ENCODE results near the gene WFIKKN2. TPM values are rescaled to one million over a fixed set of nuclear protein-coding genes. Genes with fewer than 3 reads are reported as not detected.

WFIKKN2 gene
- total RNA-seq, 4 donors from 2014 or later, result 0.08 TPM; not detected in 3

DNA sequence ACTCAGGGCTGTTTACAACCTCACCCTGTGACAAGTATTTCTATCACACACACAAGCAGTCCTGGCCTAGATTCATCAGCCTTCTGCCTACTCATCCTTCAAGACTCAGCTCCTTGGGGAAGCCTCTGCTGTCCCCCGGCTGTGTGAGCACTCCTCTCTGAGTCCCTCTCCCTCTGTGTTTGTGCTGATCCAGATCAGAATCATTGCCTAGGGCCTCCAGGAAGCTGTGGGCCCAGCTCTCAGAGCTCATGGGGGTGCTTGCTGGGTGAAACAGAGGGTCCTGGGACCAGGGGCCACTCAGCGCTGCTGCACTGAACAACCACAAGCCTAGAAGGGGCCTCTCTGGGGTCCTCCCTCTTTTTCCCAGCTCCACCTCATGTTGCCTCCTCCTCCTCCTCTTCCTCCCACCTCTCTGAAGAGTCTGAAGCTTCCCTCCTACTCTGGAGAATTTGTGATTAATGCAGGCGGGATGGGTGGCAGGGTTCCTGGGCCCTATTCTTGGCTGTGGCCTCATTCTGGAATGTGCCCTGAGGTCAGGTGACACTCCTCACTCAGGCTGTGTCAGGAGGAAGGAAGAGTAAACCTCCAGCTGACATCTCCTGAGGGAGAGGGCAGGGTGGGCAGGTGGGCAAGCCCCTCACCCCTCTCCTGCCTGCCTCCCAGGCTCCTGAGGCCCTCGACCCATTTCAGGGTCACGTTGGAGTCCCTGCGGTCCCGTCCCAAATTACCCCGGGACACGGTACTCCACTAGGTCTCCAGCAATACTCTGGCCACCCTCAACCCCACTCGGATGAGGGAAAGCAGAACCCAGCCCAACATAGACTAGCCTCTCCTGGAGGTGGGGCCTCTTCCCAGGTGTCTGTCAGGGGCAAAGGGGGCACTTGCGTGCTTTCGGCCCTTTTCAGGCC lies 10.1 kb downstream of the WFIKKN2 start:
- intact Hi-C loops (cut with DNase I), result loop anchor here (10.0 kb wide), 1 partner anchor 301 kb away; the partner anchor contains the start of gene SPATA20
- DNase-seq, result no peak
- 71 to 77% methylated on average over 5 of the region's 12 CpGs for WGBS, 2 donors

DNA sequence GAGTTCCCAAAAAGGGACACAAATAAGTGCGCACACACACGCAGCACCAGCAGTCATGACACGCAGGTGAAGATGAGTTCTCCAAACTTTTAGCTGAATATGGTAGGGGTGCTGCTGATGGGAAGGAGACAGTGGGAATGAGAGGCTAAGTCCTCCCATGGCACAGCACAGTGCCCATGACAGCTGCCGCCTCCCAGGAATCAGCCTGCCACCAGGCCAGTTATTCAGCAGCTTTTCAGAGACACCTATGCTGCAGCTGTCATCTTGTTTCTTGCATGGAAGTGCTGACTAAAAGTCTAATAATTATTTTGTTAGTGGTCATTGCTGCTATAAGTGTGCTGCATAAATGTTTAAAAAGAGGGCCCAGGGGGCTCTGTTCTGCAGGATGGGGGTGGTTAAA lies 12.2 kb downstream of the WFIKKN2 start:
- intact Hi-C loops (cut with DNase I), result loop anchor here (10.0 kb wide), 1 partner anchor 303 kb away; the partner anchor contains the start of gene SPATA20
- Histone ChIP-seq H3K4me1 (peaks cover 5 to 38% (median 16%) of the 10 kb centered on the region in 3 donors), H3K27me3 (no peaks in the 10 kb centered on the region), H3K36me3 (no peaks in the 10 kb centered on the region), H3K9me3 (no peaks in the 10 kb centered on the region), H3K27ac (no peak overlapping the region), H3K4me3 (no peak overlapping the region)
- DNase-seq, result no peak
- TF ChIP-seq, protein P1, sequence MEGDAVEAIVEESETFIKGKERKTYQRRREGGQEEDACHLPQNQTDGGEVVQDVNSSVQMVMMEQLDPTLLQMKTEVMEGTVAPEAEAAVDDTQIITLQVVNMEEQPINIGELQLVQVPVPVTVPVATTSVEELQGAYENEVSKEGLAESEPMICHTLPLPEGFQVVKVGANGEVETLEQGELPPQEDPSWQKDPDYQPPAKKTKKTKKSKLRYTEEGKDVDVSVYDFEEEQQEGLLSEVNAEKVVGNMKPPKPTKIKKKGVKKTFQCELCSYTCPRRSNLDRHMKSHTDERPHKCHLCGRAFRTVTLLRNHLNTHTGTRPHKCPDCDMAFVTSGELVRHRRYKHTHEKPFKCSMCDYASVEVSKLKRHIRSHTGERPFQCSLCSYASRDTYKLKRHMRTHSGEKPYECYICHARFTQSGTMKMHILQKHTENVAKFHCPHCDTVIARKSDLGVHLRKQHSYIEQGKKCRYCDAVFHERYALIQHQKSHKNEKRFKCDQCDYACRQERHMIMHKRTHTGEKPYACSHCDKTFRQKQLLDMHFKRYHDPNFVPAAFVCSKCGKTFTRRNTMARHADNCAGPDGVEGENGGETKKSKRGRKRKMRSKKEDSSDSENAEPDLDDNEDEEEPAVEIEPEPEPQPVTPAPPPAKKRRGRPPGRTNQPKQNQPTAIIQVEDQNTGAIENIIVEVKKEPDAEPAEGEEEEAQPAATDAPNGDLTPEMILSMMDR (IDR thresholded peaks at IDR 0.05), result no peak
- WGBS, 2 donors, result 95% methylated on average over 4 of the region's 4 CpGs; no CpG with 5 or more reads in 1 of the 2 donors

More for the DNA sequence above, 10.1 kb downstream of the WFIKKN2 start:
- Histone ChIP-seq H3K4me3 (no peak overlapping the region), H3K36me3 (no peaks in the 10 kb centered on the region), H3K27me3 (no peaks in the 10 kb centered on the region), H3K9me3 (no peaks in the 10 kb centered on the region), H3K27ac (no peak overlapping the region), H3K4me1 (peaks cover 0 to 22% (median 0%) of the 10 kb centered on the region in 3 donors)
- no peak for TF ChIP-seq POLR2A (IDR thresholded peaks at IDR 0.05)
- TF ChIP-seq, protein P1 (IDR thresholded peaks at IDR 0.05), result no peak

DNA sequence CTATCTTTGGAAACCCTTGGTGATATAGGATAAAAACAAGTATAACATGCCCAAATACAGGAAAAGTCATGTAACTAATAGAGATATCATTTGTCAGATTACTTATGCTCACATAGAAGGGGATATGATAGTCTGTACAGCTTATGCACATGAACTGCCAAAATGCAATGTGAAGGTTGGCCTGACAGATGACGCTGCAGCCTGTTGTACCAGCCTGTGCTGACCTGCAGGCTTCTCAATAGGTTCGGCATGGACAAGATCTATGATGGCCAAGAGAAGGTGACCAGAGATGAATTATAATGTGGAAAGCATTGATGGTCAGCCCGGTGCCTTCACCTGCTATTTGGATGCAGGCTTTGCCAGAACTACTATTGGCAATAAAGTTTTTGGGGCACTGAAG lies 12.7 kb downstream of the WFIKKN2 start:
- Histone ChIP-seq H3K4me1 (peaks cover 5 to 41% (median 18%) of the 10 kb centered on the region in 3 donors), H3K4me3 (no peak overlapping the region), H3K27me3 (no peaks in the 10 kb centered on the region), H3K36me3 (no peaks in the 10 kb centered on the region), H3K9me3 (no peaks in the 10 kb centered on the region), H3K27ac (no peak overlapping the region)
- WGBS, 2 donors, result 77 to 87% methylated on average over 3 of the region's 3 CpGs
- no peak for DNase-seq
- TF ChIP-seq POLR2A (IDR thresholded peaks at IDR 0.05), result no peak
- TF ChIP-seq, protein P1 (IDR thresholded peaks at IDR 0.05), result no peak
- intact Hi-C loops (cut with DNase I), result loop anchor here (10.0 kb wide), 1 partner anchor 303 kb away; the partner anchor contains the start of gene SPATA20

DNA sequence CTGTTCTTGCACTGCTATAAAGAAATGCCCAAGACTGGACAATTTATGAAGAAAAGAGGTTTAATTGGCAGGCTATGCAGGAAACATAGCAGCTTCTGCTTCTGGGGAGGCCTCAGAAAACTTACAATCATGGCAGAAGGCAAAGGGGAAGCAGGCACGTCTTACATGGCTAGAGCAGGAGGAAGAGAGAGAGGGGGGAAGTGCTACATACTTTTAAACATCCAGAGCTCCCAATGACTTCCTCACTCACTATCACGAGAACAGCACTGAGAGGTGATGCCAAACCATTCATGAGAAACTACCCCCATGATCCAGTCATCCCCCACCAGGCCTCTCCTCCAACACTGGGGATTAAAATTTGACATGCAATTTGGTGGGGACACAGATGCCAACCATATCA lies 13.3 kb downstream of the WFIKKN2 start:
- TF ChIP-seq POLR2A (IDR thresholded peaks at IDR 0.05), result no peak
- TF ChIP-seq, protein P1 (IDR thresholded peaks at IDR 0.05), result no peak
- Histone ChIP-seq H3K27me3 (no peaks in the 10 kb centered on the region), H3K4me3 (no peak overlapping the region), H3K36me3 (no peaks in the 10 kb centered on the region), H3K4me1 (peaks cover 5 to 41% (median 18%) of the 10 kb centered on the region in 3 donors), H3K9me3 (no peaks in the 10 kb centered on the region), H3K27ac (no peak overlapping the region)
- intact Hi-C loops (cut with DNase I), result loop anchor here (10.0 kb wide), 1 partner anchor 304 kb away; the partner anchor contains the start of gene SPATA20
- DNase-seq, result no peak
- WGBS, 2 donors, result 49 to 78% methylated on average over 1 to 2 of the region's 2 CpGs

DNA sequence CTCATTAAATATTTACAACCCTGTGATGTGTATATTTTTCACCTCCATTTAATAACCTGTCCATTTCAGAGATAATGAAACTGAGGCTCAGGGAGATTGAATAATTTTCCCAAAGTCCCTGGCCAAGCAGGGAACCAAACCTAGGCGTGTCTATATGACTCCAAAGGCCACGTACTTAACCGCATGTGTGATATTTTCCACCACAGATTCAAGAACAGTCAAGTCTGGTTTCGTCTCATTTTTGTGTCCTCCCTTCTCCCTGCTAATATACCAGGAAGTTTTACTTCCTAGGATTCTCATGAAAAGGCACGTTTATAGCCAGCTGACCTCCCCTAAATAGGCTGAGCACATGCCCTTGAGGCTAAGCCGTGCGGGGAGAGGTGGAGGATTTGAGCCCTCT lies 15.3 kb downstream of the WFIKKN2 start:
- DNase-seq, result no peak
- H3K36me3 ChIP-seq, result no peaks in the 10 kb centered on the region

More for the DNA sequence above, 15.3 kb downstream of the WFIKKN2 start:
- Histone ChIP-seq H3K4me3 (no peak overlapping the region), H3K27ac (peak overlapping the region in 3 of 4 donors; percentile 1 to 66 (median 35)), H3K4me1 (peaks cover 5 to 25% (median 18%) of the 10 kb centered on the region in 3 donors), H3K27me3 (no peaks in the 10 kb centered on the region), H3K9me3 (no peaks in the 10 kb centered on the region)
- WGBS, 2 donors, result 46 to 49% methylated on average over 7 of the region's 7 CpGs
- TF ChIP-seq, protein P1 (IDR thresholded peaks at IDR 0.05), result no peak
- no peak for TF ChIP-seq POLR2A (IDR thresholded peaks at IDR 0.05)
- intact Hi-C loops (cut with DNase I), result loop anchor here (5.0 kb wide), 1 partner anchor 107 kb away; no protein-coding TSS in a partner anchor
